ENCODE measurements around the gene ITPR2.

GRCh38 chr12:26868447-26869103 is 35.6 kb upstream of the ITPR2 start:
- TF ChIP-seq POLR2AphosphoS5 (IDR thresholded peaks at IDR 0.05; ENCODE audit: low read depth, low read length): no peak
- no peak for TF ChIP-seq SIN3A (IDR thresholded peaks at IDR 0.05; ENCODE audit: borderline replicate concordance, insufficient read depth, low read length)
- TF ChIP-seq FOXP2 (optimal IDR thresholded peaks at IDR 0.05; ENCODE audit: borderline replicate concordance, extremely low read depth, extremely low read length, insufficient read depth): no peak
- TF ChIP-seq TAF1 (IDR thresholded peaks at IDR 0.05; ENCODE audit: borderline replicate concordance, insufficient read depth, low read length): no peak

Measured in PFSK-1 (cell line).